ENCODE results near the gene WBP2NL.

The WBP2NL gene

GRCh38 chr22:42074132-42074811, 75.7 kb downstream of the WBP2NL start, which contains the start of gene PHETA2:
Gene PHETA2, plus strand, starts transcription at chr22:42074248. Its CDS starts 3,046 bp downstream, at chr22:42077294.
- no peak for DNase-seq

- no peak for DNase-seq
These were observed 76.5 kb downstream of the WBP2NL start for GRCh38 chr22:42074846-42075676.

GRCh38 chr22:42076764-42077485, 78.3 kb downstream of the WBP2NL start:
- no peak for DNase-seq

GRCh38 chr22:42077486-42078125, 79.0 kb downstream of the WBP2NL start:
- no peak for DNase-seq
